NB4 (cell line): Measurements from ENCODE around the gene CRYGC.
"Not testable (repeated sequence)": the region's sequence is repeated elsewhere in the genome, so short reads cannot be mapped to it uniquely, and the experiment has no call there.

ENCODE experiments used
- DNase-seq: peaks from one replicate; pipeline ENCODE4 v3.0.0; 2010; ENCODE audit warnings: low read depth
- H3K4me3 ChIP-seq: one replicate; pipeline ENCODE4 v1.5.1; 2011; ENCODE audit warnings: mild to moderate bottlenecking, low read depth, low read length, moderate library complexity
- MYC ChIP-seq: IDR thresholded peaks from 2 replicates; pipeline ENCODE4 v1.6.1; 2011; ENCODE audit warnings: low read depth, low read length
- POLR2A ChIP-seq: IDR thresholded peaks from 2 replicates; pipeline ENCODE4 v1.6.1; 2011; ENCODE audit warnings: mild to moderate bottlenecking; ENCODE audit not compliant: insufficient read length; ENCODE audit errors: extremely low read depth
- TF ChIP-seq, protein P1 (sequence below): IDR thresholded peaks from 2 replicates; pipeline ENCODE4 v1.6.1; 2011; ENCODE audit warnings: low read depth, low read length
- TF ChIP-seq, protein P2 (sequence below): IDR thresholded peaks from one replicate; pipeline ENCODE4 v1.5.1; 2012; ENCODE audit warnings: low read depth, low read length

Gene CRYGC

DNA sequence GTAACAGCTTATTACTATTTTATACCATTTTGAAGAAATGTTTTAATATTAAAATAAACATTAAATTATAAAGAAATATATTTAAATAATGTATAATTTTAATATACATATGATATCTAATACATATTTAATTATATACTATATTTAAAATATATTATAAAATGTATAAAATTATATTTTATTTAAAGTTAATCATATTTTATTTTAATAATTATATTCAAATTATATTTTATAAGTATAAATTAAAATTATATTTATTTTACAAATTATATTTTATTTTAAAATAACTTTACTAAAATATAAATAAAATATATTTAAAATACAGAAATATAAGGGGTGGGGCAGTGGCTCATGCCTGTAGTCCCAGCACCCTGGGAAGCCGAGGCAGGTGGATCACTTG lies 7.4 kb downstream of the CRYGC start:
- TF ChIP-seq POLR2A (no peak), MYC (no peak)
- TF ChIP-seq, protein P1, sequence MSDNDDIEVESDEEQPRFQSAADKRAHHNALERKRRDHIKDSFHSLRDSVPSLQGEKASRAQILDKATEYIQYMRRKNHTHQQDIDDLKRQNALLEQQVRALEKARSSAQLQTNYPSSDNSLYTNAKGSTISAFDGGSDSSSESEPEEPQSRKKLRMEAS: no peak
- TF ChIP-seq, protein P2, sequence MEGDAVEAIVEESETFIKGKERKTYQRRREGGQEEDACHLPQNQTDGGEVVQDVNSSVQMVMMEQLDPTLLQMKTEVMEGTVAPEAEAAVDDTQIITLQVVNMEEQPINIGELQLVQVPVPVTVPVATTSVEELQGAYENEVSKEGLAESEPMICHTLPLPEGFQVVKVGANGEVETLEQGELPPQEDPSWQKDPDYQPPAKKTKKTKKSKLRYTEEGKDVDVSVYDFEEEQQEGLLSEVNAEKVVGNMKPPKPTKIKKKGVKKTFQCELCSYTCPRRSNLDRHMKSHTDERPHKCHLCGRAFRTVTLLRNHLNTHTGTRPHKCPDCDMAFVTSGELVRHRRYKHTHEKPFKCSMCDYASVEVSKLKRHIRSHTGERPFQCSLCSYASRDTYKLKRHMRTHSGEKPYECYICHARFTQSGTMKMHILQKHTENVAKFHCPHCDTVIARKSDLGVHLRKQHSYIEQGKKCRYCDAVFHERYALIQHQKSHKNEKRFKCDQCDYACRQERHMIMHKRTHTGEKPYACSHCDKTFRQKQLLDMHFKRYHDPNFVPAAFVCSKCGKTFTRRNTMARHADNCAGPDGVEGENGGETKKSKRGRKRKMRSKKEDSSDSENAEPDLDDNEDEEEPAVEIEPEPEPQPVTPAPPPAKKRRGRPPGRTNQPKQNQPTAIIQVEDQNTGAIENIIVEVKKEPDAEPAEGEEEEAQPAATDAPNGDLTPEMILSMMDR: no peak
- no peak for DNase-seq
- no peak overlapping the region for H3K4me3 ChIP-seq

GRCh38 chr2:208118918-208119317 lies 10.7 kb downstream of the CRYGC start:
- DNase-seq: no peak
- TF ChIP-seq POLR2A (no peak), MYC (no peak)
- TF ChIP-seq, protein P1: no peak
- TF ChIP-seq, protein P2: no peak
- no peak overlapping the region for H3K4me3 ChIP-seq

- DNase-seq, H3K4me3 ChIP-seq: not testable (repeated sequence)
These were observed 12.2 kb downstream of the CRYGC start for GRCh38 chr2:208117390-208117789.

DNA sequence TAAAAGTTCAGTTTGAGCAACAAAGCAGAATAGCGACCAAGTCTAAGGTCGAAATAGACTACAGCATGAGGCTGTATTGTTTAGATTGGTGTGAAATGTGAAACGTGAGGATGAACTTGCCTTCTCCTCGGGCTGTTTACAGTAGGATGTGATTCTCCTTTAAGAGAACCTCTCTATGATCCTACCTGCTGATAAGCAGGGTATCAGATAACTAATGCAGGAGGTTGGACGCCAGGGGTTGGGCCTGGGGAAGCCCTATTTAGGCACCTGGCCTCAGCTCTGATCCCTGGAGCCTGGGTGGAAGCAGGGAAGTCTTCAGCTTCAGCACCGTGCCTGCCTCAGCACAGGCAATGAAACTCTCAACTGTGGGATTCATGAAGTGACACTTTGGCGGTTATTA lies 16.7 kb downstream of the CRYGC start:
- no peak for DNase-seq
- no peak overlapping the region for H3K4me3 ChIP-seq

GRCh38 chr2:208112273-208112745 lies 17.3 kb downstream of the CRYGC start:
- H3K4me3 ChIP-seq, DNase-seq: not testable (repeated sequence)

More for the DNA sequence above, 16.7 kb downstream of the CRYGC start:
- TF ChIP-seq MYC: no peak
- TF ChIP-seq, protein P2: no peak
- no peak for TF ChIP-seq POLR2A
- TF ChIP-seq, protein P1: no peak

DNA sequence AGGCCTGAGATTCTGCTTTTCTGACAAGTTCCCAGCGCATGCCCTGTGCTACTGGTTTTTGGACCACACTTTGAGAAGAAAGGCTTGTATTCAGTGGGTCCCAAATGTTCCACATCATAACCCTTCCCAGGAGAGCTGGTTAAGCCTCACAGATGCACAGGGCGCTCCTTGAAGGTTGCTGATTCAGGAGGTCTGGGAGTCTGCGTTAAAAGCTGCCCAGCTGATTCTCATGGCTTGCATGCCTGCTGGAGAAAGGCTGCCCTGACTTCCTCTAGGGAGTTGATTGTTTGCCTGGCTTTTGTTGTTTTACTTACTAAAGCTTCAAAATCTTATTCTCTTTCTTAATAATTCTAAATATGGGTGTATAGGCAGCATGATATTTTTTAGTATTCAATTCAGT lies 26.0 kb downstream of the CRYGC start:
- DNase-seq: no peak
- H3K4me3 ChIP-seq: no peak overlapping the region
- TF ChIP-seq, protein P1: no peak
- TF ChIP-seq POLR2A: no peak
- no peak for TF ChIP-seq MYC
- TF ChIP-seq, protein P2: no peak

DNA sequence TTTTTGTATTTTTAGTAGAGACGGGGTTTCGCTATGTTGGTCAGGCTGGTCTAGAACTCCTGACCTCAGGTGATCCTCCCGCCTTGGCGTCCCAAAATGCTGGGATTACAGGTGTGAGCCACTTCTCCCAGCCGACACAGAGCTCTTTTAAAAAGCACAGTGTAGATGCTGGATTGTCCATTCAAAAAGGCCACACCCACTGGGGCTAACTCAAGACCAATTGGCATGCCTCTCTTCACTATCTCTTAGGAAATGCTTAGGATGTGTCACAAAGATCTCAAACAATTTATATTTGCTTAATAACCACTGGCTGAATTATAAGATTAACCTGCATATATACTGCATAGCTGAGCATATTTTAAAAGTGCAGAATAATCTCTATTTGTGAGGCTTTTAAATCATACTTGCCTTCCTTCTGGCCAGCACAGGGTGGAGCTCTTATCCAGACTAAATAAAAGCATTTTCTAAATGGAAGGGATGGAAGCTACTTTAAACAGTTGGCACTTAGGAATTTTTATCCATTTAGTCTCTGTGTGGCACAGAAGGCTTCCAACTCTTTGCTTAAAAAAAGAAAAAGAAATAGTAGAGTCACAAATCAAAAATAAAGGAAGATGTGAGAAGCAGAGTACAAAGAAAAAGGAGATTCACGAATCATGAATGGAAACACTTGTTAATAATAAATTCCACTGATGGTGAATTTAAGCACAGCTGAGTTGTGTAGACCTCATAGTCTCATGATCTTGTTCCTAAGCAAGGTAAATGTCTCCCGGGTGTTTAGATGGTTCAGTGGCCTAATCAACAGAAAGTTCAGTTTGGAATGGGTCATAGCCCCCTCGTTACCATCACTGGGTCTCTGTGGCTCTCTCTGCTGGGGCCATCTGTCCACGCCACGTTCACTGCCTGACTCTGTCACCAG lies 27.7 kb downstream of the CRYGC start:
- peak; percentile 52 for DNase-seq
- no peak overlapping the region for H3K4me3 ChIP-seq
- TF ChIP-seq, protein P2: peak; percentile 18
- TF ChIP-seq, protein P1: no peak
- TF ChIP-seq MYC: no peak
- no peak for TF ChIP-seq POLR2A
